B cell (primary cell): ENCODE results near the gene PRSS21.

Source experiments
- CTCF ChIP-seq: fragments of 200-600 bp; IDR thresholded peaks from one replicate; pipeline ENCODE4 v1.8.0; 2022; ENCODE audit warnings: antibody characterized with exemption, mild to moderate bottlenecking
- EZH2 ChIP-seq: IDR thresholded peaks from 2 replicates; pipeline ENCODE4 v1.6.1; 2012; ENCODE audit warnings: borderline replicate concordance, low read depth, mild to moderate bottlenecking, moderate library complexity, low read length; ENCODE audit not compliant: insufficient read depth, poor library complexity, severe bottlenecking

- no peak for TF ChIP-seq CTCF
- no peak for TF ChIP-seq EZH2
Observed at GRCh38 chr16:2783581-2784357, 33.3 kb upstream of the PRSS21 start.
